GM12878 (cell line): ENCODE measurements around the gene ATP2A3. TPM values are rescaled to one million over a fixed set of nuclear protein-coding genes. Genes with fewer than 3 reads are reported as not detected.

ENCODE experiments used
- ATAC-seq: fragments of 200-7000 bp; cut with Tn5 transposase; 3 replicates; pipeline ENCODE4 v1.9.1; 2020; ENCODE audit warnings: mild to moderate bottlenecking, moderate library complexity
- BruUV-seq: library from RNA; stranded (reverse); fragments of 400-500 nt; replicated peaks from 2 replicates; lab custom pipeline; 2021; lab: Mats Ljungman, UMichigan
- CTCF ChIA-PET: fragments of 300-600 bp; sonication (Branson Sonifier 250); formaldehyde crosslinking; extraction: SDS; loops from one replicate; lab custom pipeline; 2021; ENCODE audit warnings: inconsistent platforms; lab: Yijun Ruan, JAX
- POLR2A ChIA-PET: fragments of 350-600 bp; formaldehyde crosslinking; extraction: SDS; loops from one replicate; lab custom pipeline; 2021; ENCODE audit warnings: inconsistent platforms; lab: Charles Lee
- RAD21 ChIA-PET: fragments of 300-600 bp; sonication (Branson Sonifier 250); formaldehyde crosslinking; loops from one replicate; lab custom pipeline; 2023; ENCODE audit warnings: antibody characterized with exemption; ENCODE audit not compliant: unreplicated experiment; lab: Charles Lee
- SMC1A ChIA-PET: fragments of 300-600 bp; sonication (Branson Sonifier 250); formaldehyde crosslinking; loops from one replicate; lab custom pipeline; 2023; ENCODE audit not compliant: unreplicated experiment, uncharacterized antibody; lab: Charles Lee
- DNase-seq: peaks from one replicate; pipeline ENCODE4 v3.0.0-alpha.2; 2011; ENCODE audit warnings: low read depth, low spot score
- FAIRE-seq: peaks from 3 replicates; lab custom pipeline; 2011; peaks lifted over from hg19 to GRCh38; lab: Jason Lieb, UNC
- H2AFZ ChIP-seq: 2 replicates; pipeline ENCODE4 v1.6.0; 2011; ENCODE audit warnings: low read depth, low read length, control low read depth; ENCODE audit not compliant: control insufficient read depth
- H3K27ac ChIP-seq: 2 replicates; pipeline ENCODE4 v1.5.1; 2011; ENCODE audit warnings: control low read depth; ENCODE audit not compliant: control insufficient read depth, insufficient read depth
- H3K27me3 ChIP-seq, 2 experiments: replicated peaks in 1 of 2; 2 replicates each; pipeline versions ENCODE4 v1.6.0 to v1.6.1; 2011; ENCODE audit warnings: low read length in 1 of 2; ENCODE audit not compliant: control insufficient read depth in 2 of 2, insufficient read depth in 2 of 2
- H3K36me3 ChIP-seq, 2 experiments: 2 replicates each; pipeline ENCODE4 v1.5.1; 2011; ENCODE audit warnings: low read length in 1 of 2; ENCODE audit not compliant: control insufficient read depth in 2 of 2, insufficient read depth in 2 of 2
- H3K4me1 ChIP-seq: 2 replicates; pipeline ENCODE4 v1.6.1; 2011; ENCODE audit warnings: mild to moderate bottlenecking, low read length, moderate library complexity, mixed read lengths; ENCODE audit not compliant: control insufficient read depth, insufficient read depth
- H3K4me2 ChIP-seq: 2 replicates; pipeline ENCODE4 v1.6.0; 2011; ENCODE audit warnings: control low read depth; ENCODE audit not compliant: control insufficient read depth, insufficient read depth
- H3K4me3 ChIP-seq: fragments of 200-600 bp; sonication (generic); 2 replicates; pipeline ENCODE4 v1.5.1; 2016
- H3K79me2 ChIP-seq: 2 replicates; pipeline ENCODE4 v1.6.0; 2011; ENCODE audit warnings: low read length; ENCODE audit not compliant: control insufficient read depth, insufficient read depth
- H3K9ac ChIP-seq: 2 replicates; pipeline ENCODE4 v1.8.0; 2011; ENCODE audit warnings: low read length, control low read depth, mixed read lengths; ENCODE audit not compliant: control insufficient read depth, insufficient read depth
- H3K9me3 ChIP-seq: replicated peaks from 3 replicates; pipeline ENCODE4 v1.5.1; 2011; ENCODE audit warnings: mild to moderate bottlenecking, low read length; ENCODE audit not compliant: control insufficient read depth, insufficient read depth
- H4K20me1 ChIP-seq: 2 replicates; pipeline ENCODE4 v1.6.0; 2011; ENCODE audit not compliant: control insufficient read depth, insufficient read depth
- HSF1 ChIP-seq: fragments of 150-350 bp; IDR thresholded peaks from 2 replicates; pipeline ENCODE4 v1.6.1; 2014; ENCODE audit warnings: mild to moderate bottlenecking, low read depth, low read length
- TARDBP ChIP-seq: IDR thresholded peaks from 2 replicates; pipeline ENCODE4 v1.6.1; 2016; ENCODE audit warnings: borderline replicate concordance
- WGBS: methylation state at CpG from one replicate; pipeline ENCODE4 v1.1.6; 2016; ENCODE audit warnings: low lambda C conversion rate; ENCODE audit not compliant: insufficient replicate concordance, insufficient coverage; ENCODE audit errors: missing lambda C conversion rate; 5-methylcytosine and 5-hydroxymethylcytosine counted together
- in situ Hi-C: fragments of 300-500 bp; cut with MboI; formaldehyde crosslinking; loops from 9 replicates; pipeline ENCODE4 v1.14.3; 2018; ENCODE audit warnings: mixed read lengths
- intact Hi-C: fragments of 100-400 bp; cut with micrococcal nuclease; formaldehyde crosslinking; loops from one replicate; pipeline ENCODE4 v1.14.2; 2022; ENCODE audit not compliant: unreplicated experiment
- polyA plus RNA-seq, 11 experiments: library from polyadenylated mRNA; depleted of rRNA in 4 of 11; unstranded in 6 of 11; stranded (reverse) in 5 of 11; fragments of >200 nt; fragmentation: Nextera tagmentation in 4 of 11; fragmentation: Illumina TruSeq in 1 of 11; extraction: Ambion mirVana in 4 of 11; extraction: Trizol in 1 of 11; gene quantifications; 1 replicate in 1 of 11; 2 replicates in 10 of 11; pipeline versions ENCODE4 v1.2.1 to v1.2.3, GENCODE V29; 2011 to 2016; ENCODE audit warnings: inconsistent platforms in 2 of 11, missing spikeins in 2 of 11, low read depth in 1 of 11
- total RNA-seq, 4 experiments: library from RNA; depleted of rRNA in 3 of 4; stranded (reverse); fragments of >200 nt in 3 of 4; fragmentation: Illumina TruSeq in 1 of 4; extraction: Trizol in 1 of 4; gene quantifications; 2 replicates each; pipeline versions ENCODE4 v1.2.1 to v1.2.3, GENCODE V29; 2013 to 2021
- TF ChIP-seq, protein P1 (sequence below): fragments of 450-650 bp; formaldehyde crosslinking; IDR thresholded peaks from 2 replicates; pipeline ENCODE4 v1.4.0; 2020; ENCODE audit warnings: mild to moderate bottlenecking, moderate library complexity

Gene ATP2A3
- total and polyA plus RNA-seq, 10 of the 15 experiments (the other 5 are each of a cell fraction or from before 2014, with no cell fraction given) = 1.0 to 99.2 (median 37.9) TPM

DNA sequence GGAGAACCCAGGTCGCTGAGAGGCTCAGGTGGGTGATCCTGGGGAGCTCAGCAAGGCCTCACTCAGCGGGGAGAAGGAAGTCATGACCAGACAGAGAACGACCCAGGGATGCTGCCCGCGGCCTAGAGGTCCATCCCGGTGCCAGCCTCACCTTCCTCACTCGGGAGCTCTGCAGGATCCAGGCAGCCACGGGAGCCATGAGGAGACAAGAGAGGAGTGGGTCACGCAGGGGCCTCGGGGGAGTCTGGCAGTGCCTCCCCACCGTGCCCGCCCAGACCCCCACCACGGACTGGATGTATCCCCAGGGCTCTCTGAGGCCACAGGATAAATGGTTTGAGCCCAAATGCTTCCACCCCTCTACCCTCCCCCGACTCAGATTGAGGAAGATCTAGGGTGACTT, 10.7 kb downstream of the ATP2A3 start (continued):
- no peak for TF ChIP-seq HSF1
- TF ChIP-seq, protein P1, sequence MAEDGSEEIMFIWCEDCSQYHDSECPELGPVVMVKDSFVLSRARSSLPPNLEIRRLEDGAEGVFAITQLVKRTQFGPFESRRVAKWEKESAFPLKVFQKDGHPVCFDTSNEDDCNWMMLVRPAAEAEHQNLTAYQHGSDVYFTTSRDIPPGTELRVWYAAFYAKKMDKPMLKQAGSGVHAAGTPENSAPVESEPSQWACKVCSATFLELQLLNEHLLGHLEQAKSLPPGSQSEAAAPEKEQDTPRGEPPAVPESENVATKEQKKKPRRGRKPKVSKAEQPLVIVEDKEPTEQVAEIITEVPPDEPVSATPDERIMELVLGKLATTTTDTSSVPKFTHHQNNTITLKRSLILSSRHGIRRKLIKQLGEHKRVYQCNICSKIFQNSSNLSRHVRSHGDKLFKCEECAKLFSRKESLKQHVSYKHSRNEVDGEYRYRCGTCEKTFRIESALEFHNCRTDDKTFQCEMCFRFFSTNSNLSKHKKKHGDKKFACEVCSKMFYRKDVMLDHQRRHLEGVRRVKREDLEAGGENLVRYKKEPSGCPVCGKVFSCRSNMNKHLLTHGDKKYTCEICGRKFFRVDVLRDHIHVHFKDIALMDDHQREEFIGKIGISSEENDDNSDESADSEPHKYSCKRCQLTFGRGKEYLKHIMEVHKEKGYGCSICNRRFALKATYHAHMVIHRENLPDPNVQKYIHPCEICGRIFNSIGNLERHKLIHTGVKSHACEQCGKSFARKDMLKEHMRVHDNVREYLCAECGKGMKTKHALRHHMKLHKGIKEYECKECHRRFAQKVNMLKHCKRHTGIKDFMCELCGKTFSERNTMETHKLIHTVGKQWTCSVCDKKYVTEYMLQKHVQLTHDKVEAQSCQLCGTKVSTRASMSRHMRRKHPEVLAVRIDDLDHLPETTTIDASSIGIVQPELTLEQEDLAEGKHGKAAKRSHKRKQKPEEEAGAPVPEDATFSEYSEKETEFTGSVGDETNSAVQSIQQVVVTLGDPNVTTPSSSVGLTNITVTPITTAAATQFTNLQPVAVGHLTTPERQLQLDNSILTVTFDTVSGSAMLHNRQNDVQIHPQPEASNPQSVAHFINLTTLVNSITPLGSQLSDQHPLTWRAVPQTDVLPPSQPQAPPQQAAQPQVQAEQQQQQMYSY (CRISPR knock-in tag) = no peak

DNA sequence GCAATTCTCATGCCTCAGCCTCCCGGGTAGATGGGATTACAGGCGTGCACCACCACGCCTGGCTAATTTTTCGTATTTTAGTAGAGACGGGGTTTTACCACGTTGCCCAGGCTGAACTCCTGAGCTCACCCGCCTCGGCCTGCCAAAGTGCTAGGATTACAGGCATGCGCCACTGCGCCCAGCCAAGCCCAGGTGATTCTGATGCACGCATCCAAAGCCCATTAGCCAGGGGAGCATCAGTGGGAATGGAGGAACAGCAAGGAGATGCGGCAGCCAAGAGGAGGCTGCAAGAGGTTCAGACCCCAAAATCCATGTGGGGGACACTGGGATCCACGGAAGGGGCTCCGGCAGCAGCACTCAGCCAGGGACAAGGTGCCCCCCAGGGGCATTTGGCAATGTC, 12.1 kb downstream of the ATP2A3 start:
- H3K9me3 ChIP-seq = no peaks in the 10 kb centered on the region
- in situ Hi-C loops (no loop called here), intact Hi-C loops (no loop called here)
- ChIA-PET SMC1A (interaction anchor here (1.7 kb wide), 1 partner anchor 13 kb away, joined by 4 read pairs; no protein-coding TSS in a partner anchor), CTCF (no interaction called here), POLR2A (no interaction called here), RAD21 (no interaction called here)
- H3K36me3 ChIP-seq = peaks cover 9 to 11% of the 10 kb centered on the region in 2 experiments; a peak in 3 of 4 replicates
- no peak overlapping the region for H3K4me3 ChIP-seq
- TF ChIP-seq TARDBP = no peak
- no peak overlapping the region for H3K4me2 ChIP-seq
- no peak for ATAC-seq
- no peak overlapping the region for H2AFZ ChIP-seq
- no peak overlapping the region for H3K9ac ChIP-seq
- no peaks in the 10 kb centered on the region for H3K4me1 ChIP-seq
- no TSS peak for BruUV-seq
- DNase-seq = no peak
- H4K20me1 ChIP-seq = no peaks in the 10 kb centered on the region
- no peaks in the 10 kb centered on the region for H3K79me2 ChIP-seq
- no peak for FAIRE-seq
- no peaks in the 10 kb centered on the region for H3K27me3 ChIP-seq
- no peak overlapping the region for H3K27ac ChIP-seq
- 98% methylated on average over 14 of the region's 14 CpGs for WGBS
